GM19372 (cell line): ENCODE measurements around the gene SH3RF1.
"Not testable (repeated sequence)": the region's sequence is repeated elsewhere in the genome, so short reads cannot be mapped to it uniquely, and the experiment has no call there.

Experiments
- ATAC-seq: cut with Tn5 transposase; IDR thresholded peaks from one replicate; pipeline ENCODE4 v1.9.1; 2021; ENCODE audit warnings: mild to moderate bottlenecking, low read depth, moderate library complexity; ENCODE audit not compliant: unreplicated experiment

SH3RF1 gene

DNA sequence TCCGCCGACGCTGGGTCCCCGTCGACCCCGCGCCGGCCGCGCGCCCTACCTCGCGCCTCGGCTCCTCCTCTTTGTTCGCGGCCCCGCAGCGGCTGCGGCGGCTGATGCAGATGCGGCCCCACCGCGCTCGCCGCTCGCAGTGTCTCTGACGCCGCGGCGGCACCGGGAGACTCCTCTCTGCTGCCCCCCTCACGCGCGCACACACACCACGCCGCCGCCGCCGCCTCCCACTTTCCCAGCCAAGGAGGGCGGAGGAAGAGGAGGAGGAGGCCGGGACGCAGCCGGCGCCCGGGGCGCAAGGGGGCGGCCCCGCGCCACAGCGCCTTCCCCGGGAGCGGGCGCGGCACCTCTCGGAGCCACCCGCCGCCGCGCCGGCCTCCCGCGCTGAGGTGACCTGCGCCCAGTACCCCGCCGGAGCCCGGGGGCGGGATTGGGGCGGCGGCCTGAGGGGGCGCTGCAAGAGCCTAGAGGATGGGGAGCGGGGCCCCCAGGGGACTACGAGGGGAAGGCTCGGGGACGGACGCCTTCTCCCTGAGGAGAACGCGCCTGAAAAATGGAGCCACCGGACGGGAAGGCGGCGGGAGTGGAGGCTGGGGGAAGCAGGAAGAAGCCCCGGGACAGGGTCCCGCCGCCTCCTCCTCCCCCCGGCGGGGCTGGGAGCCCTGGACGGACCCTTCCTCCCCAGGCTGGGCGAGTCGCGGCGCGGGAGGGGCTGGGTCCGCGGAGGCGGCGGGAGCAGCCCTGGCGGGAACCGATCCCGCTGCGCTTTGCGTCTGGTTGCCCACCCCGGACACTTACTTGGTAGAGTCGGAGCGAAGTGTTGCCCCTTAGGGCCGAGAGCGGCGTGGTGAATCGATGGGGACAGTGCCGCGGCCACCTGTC, at the start of gene SH3RF1:
SH3RF1 (minus strand) TSS at position 147 of the 882 bp plus-strand sequence. CDS start 1,744 bp downstream, outside the sequence.
- ATAC-seq, result peak; percentile 63

DNA sequence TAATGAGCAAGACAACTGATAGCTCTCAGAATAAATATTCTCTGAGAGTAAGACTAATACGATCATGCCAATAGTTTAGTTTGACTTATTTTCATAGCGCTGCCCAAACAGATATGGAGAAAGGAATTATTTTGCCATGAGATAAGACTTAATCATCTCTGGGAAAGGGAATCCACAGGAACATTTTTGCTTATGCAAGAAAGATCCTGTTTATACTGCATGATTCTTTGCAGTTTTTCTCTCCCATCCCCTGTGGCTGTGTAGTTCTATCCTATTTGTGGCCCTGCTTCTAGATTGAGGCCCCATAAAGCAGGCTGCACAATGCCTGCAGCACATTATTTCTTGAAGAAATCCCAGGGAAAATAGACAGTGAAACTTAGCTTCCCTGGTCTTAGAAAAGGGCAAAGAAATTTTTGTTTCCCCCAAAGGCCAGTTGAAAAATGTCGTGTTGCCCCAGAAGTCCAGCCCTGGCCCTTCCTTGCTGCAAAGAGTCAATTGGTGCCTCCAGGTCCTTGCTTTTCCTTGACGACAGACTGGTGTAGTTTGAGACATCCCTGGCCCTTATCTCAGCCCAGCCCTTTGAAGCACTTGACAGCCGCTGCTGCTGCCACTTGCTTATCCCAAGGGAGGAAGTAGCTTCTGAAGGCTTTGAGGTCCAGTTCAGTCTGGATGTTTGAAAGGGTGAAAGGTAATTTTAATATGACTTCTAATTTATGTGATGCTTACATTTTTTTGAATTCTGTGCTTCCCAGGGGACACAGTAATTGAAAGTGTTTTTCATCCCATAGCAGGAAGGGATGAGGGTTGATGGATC, 45.0 kb upstream of the SH3RF1 start:
- no peak for ATAC-seq

DNA sequence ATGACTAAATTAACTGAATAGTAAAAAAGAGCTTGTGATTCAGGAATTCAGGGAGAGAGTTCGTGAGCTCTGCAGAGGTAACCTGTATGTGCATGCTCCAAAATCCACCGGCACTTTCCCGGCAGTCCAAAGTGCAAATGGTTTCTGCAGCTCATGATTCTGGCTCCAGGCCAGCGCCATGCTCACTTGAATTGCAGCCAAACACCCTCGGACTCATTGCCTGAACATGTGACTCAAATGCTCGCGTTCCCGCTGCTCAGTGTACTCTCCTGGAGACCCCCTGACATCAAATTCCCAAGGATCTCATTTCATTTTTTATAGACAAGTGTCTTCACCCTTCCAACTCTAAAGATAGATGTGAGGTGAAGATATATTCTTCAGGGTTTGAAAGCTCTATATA, 44.1 kb upstream of the SH3RF1 start:
- ATAC-seq, result no peak

DNA sequence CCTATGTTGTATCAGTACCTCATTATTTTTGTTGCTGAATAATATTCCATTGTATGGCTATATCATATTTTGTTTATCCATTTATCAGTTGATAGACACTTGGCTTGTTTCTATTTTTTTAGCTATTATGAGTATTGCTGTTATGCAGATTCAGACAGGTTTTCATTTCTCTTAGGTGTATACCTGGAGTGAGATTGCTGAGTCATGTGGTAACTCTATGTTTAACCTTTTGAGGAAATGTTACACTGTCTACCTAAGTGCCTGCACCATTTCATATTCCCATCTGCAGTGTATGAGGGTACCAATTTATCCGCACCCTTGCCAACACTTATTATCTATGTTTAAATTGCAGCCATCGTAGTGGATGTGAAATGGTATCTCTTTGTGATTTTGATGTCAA, 43.0 kb upstream of the SH3RF1 start:
- no peak for ATAC-seq

DNA sequence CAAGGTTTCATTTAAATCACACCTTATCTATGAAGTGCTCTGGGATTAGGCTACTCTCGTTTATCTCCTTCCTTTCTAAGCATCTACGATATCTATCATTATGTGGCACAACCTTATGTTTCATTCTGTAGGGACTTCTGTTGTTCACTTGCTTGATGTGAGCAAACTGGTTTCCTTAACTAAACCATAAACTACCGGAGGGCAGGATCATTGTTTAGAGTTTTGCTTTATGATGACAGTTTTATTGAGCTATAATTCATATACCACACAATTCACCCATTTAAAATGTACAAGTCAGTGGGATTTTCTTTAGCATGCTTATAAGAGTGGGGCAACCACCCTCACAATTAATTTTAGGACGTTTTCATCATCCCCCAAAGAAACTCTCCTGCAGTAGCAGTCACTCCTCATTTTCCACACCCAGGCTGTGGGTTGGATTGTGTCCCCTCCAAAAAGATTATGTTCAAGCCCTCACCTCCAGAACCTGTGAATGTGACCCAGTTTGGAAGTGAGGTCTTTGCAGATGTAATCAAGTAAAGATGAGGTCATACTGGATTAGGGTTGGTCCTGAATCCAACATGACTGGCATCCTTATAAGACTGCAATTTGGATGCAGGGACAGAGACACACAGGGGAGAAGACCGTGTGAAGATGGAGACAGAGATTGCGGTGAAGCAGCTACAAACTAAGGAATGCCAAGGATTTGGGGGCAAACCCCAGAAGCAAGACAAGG, 42.1 kb upstream of the SH3RF1 start:
- no peak for ATAC-seq

DNA sequence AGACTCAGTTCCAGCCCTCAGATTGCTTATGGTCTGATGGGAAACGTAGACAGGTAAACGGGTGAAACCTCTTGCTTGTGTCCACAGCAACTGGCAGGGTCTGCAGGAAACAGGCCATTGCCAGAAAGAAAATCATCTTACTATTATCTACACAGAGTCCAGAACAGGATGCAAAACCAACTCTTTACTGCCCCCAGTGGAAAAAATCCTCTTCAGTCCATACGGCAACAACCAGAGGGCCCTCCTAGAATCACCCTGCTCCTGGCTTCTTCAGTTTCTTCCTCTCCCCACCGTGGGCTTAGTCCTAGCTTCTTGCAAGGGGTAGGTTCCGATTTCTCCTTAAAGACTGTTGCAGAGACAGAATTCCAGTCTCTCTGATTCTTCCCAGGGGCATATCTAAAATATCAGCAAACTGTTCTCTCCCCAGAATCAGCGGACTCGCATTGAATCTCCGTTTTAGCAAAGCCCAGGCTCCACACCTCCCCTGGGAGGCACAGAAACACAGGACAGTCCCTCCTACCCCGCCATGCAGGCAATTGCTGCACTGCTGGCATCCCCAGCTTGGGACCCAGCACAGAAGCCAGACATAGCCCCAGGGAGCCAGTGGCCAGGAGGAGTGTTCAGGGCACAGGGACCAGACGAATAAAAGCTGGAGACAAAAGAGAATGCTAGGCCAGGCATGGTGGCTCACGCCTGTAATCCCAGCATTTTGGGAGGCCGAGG, 41.0 kb upstream of the SH3RF1 start:
- ATAC-seq, result no peak

- no peak for ATAC-seq
These were observed 38.7 kb upstream of the SH3RF1 start for GRCh38 chr4:169309326-169309967.

- ATAC-seq, result no peak
These were observed 36.8 kb upstream of the SH3RF1 start for GRCh38 chr4:169307576-169307975.

DNA sequence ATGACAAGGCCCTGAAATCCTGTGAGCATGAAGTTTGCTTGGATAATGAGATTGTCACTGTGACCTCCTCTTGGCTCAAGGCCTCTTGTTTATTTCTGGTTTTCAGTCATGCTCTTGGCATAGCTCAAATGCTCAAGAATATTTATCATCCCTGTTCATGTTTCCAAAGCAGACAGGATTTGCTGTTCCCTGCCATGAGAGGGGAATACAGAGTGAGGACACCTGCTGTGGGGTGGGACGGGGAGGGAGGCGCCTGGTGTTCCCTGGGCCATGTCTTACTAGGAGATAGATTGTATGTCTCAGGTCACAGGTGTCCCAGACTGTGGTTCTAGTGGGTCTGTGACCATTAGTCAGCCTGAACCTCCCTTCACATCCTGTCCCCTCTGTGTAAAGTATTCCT, 34.9 kb upstream of the SH3RF1 start:
- ATAC-seq, result no peak

GRCh38 chr4:169305173-169305572, 34.4 kb upstream of the SH3RF1 start:
- no peak for ATAC-seq

- ATAC-seq, result no peak
These were observed 25.1 kb upstream of the SH3RF1 start for GRCh38 chr4:169295822-169296221.

DNA sequence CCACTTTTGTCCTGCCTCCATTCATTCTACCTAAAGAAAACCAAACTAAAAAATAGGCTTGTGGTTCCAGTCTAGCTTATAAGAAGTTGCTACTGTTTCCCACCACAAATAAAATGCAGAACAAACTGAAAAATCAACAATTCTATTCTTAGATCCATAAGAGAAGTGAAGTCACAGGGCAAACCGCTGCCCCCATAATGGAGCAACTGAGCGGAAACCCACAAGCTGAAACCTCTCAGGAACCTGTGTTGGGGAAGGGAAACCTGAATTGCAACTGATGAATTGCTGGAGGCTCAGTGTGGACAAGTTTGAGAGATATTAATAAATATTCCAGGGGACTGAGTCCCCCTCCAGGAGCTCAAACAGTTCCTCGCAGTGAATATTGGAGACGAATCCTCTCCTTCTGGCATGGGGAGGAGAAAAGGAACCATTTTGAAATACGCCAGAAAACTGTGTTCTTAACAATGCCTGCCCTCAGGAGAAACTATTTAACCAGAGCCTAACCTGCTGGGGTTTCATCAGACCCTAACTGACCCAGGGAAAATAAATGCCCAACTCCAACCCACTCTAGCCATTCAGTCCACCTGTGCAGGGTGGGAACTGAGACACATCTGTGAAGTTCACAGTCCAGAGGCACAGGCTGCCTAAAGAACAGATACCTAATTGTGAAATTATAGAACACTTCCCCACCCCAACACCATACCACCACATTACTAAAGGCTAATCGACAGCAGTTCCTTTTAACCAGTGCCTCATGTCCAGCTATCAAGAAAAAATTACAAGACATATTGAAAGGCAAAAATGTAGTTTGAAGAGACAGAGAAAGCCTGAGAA, 22.8 kb upstream of the SH3RF1 start:
- ATAC-seq, result peak; percentile 80

DNA sequence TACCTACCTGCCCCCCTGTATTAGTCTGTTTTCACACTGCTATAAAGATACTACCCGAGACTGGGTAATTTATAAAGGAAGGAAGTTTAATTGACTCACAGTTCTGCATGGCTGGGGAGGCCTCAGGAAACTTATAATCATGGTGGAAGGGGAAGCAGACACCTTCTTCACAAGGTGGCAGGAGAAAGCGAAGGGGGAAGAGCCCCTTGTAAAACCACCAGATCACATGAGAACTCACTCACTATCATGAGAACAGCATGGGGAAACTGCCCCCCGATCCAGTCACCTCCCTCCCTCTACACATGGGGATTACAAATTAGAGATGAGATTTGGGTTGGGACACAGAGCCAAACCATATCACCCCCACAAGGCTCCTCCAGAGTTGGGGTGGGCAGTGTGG, 17.2 kb upstream of the SH3RF1 start:
- not testable (repeated sequence) for ATAC-seq

- ATAC-seq, result no peak
These were observed 16.0 kb upstream of the SH3RF1 start for GRCh38 chr4:169286562-169287301.

DNA sequence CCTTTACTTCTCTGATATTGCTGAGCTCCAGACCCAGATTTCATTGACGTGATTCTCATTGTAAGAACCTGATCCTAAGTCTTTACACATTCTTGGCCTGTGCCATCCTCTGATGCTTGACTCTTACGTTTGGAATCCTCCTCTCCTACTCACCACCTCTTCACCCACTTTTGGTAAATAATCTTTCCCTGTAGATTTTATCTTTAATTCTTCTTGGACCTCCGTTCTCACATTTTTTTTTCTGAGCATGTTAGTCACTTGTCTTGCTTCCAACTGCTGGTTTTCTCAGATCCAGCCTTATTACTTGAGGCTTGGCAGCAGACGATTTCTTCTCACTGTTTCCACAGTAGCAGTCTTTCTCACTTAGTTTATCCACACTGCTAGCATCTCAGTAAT, 12.4 kb upstream of the SH3RF1 start:
- ATAC-seq, result no peak

DNA sequence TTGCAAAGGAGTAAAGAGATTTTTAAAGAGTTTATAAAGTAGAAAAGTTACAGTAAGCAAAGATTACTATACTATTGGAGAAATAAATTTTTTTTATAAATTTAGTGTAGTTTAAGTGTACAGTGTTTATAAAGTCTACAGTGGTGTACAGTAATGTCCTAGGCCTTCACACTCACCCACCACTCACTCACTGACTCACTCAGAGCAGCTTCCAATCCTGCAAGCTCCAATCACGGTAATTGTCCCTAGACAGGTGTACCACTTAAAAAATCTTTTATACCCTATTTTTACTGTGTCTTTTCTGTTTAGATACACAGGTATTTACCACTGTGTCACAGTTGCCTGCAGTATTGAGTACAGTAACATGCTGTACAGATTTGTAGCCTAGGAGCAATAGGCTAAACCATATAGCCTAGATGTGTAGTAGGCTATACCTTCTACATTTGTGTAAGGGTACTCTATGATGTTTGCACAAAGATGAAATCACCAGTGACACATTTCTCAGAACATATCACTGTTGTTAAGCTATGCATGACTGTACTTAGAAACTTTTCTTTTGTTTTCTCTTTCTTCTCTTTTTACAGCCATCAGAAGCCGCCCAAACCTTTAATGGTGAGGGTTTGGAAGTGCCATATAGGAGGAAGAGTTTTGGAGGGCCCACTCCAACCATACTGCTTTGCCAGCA, 11.8 kb upstream of the SH3RF1 start:
- no peak for ATAC-seq

DNA sequence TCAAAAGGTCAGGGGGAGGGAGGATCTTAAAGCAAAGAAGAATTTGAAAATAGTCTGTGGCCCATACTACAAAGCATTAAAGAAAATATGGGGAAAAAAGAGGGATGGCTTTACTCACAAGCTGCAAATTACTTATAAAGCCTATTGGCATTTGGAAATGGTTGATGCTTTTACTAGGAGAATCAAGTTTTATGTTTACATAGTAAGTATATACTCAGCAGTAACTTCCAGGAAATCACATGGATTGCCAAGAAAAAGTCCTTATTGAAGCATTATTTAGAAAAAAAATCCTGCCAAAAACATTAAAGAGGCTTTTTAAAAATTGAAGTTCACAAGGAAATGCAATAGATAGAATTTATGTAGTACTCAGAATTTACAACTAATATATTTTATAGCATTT, 8.4 kb upstream of the SH3RF1 start:
- ATAC-seq, result no peak

DNA sequence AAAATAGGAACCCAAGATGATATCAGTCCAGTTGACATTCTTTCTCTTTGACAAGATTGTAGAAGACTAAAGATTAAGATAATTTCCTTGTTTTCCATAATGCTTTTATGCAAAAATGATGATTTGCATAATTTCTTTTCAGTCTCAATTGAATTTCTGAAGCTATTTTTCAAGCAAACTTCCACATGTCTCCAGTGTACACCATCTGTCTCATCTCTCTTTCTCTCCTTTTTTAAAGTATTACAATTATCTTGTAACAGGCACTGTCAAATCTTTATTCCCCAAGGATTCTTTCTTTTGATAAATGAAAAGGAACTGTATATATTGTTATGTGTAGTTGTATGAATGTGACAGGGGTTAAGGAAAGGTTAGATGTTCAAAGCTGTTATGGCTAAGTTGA, 7.9 kb upstream of the SH3RF1 start:
- no peak for ATAC-seq
